Omental fat pad (tissue), 4 donors: ENCODE data around the gene TERB1. TPM values are rescaled to one million over a fixed set of nuclear protein-coding genes. Genes with fewer than 3 reads are reported as not detected.

Source experiments
- ATAC-seq: fragments of 150-250 bp; one replicate; pipeline ENCODE4 v1.9.1; 2016; ENCODE audit warnings: mild to moderate bottlenecking, moderate library complexity; ENCODE audit not compliant: low FRiP score
- DNase-seq: peaks from one replicate; pipeline ENCODE4 v3.0.0-alpha.2; 2019; ENCODE audit warnings: low spot score
- CTCF ChIP-seq, 3 donors: fragments of 450-650 bp; IDR thresholded peaks; one replicate each; pipeline ENCODE4 v1.5.1; 2016 to 2017; ENCODE audit warnings: antibody characterized with exemption in 3 of 3, mild to moderate bottlenecking in 3 of 3, moderate library complexity in 2 of 3
- total RNA-seq, 4 donors: library from RNA; depleted of rRNA; stranded (reverse); fragments of >200 nt; gene quantifications; one replicate each; pipeline ENCODE4 v1.1.0, GENCODE V29; 2016

Gene TERB1
- total RNA-seq = not detected

- no peak for TF ChIP-seq CTCF (IDR thresholded peaks at IDR 0.05)
- ATAC-seq = no peak
- DNase-seq = no peak
These were observed at the start of gene TERB1 for GRCh38 chr16:66801320-66802105. TERB1 (minus strand) TSS chr16:66801584; CDS start chr16:66796798, 4,786 bp downstream.

GRCh38 chr16:66850115-66850815 lies 48.9 kb upstream of the TERB1 start:
- no peak for TF ChIP-seq CTCF (IDR thresholded peaks at IDR 0.05)
- no peak for DNase-seq
- ATAC-seq = no peak

DNA sequence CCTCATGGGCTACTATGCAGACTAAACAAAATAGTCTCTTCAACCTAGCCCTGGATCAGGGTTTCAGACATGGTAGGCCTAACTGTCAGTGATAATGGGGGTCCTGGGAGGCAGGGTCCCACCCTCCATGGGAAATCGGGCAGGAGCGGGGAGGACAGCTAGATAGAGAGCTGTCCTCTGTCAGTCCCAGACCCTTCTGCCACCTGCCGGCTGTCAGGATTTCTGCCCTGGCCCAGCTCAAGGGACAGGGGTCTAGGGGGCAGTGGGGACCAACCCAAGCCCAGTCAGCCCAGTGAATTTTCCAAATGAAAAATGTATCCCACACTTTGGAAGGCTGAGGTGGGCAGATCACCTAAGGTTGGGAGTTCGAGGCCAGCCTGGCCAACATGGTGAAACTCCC lies 48.2 kb upstream of the TERB1 start:
- TF ChIP-seq CTCF (IDR thresholded peaks at IDR 0.05) = no peak
- ATAC-seq = no peak
- no peak for DNase-seq

DNA sequence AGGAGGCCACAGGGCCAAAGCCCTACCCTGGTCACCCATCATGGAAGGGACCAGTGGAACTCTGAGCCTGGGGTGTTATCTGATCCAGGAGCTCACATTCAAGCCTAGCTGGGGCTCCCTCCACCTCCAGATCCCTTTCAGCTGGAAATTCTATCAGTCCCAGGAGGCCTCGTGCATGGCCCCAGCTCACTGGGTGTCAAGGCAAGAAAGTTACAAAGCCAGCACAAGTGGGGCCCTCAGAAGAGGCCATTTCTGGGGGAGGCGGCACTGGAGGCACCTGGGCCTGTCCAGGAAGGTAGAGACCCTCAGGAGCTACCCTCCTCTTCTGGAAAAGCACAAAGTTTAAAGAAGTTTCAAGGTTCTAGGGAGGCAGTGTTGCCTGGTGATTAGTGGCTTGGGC lies 47.6 kb upstream of the TERB1 start:
- DNase-seq (no peak), ATAC-seq (no peak)
- no peak for TF ChIP-seq CTCF (IDR thresholded peaks at IDR 0.05)

DNA sequence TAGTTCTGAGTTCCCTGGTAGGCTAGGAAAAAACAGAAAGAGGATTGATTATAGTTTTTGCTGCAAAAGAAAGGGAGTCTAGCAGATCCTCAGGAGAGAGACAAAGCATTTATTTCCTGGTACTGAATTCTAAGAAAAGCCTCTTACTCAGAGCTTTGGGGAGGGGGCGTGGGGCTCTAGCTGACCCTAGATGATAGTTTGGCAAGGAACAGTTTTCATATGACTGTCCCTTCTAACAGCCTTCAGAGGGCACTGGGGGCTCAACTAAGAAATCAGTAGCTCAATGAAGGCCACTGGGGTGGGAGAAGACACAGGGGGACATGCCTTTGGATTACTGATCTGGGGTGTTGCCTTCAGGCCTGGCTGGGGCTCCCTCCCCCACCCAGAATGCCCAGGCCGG lies 46.8 kb upstream of the TERB1 start:
- ATAC-seq = no peak

DNA sequence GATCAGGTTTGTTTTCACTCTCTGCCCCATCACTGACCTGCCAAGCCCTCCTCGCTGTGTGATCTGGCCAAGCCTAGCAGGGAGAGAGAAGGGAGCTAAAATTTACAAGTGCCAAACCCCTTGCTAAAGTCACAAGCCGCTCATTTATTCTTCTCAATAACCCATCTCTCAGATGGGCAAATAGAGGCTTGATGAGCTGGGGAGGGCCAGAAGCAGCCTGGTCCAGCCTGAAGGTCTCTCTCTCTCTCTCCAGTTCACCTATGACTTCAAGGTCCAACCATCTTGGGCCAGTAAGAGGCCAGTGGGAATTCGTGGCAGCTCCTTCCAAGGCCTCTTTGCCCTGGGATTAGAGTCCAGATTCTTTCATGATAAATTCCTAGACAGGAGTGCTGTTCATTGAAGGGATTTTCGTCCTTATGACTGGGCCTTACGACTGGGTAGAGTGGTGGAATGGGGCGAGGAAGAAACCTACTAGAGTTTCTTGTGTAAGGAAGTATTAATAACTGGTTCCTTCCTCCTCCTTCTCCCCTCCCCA lies 46.2 kb upstream of the TERB1 start:
- no peak for TF ChIP-seq CTCF (IDR thresholded peaks at IDR 0.05)
- no peak for ATAC-seq
- DNase-seq = no peak

More for the DNA sequence above, 46.8 kb upstream of the TERB1 start:
- DNase-seq = no peak
- no peak for TF ChIP-seq CTCF (IDR thresholded peaks at IDR 0.05)
